Measurements from ENCODE around the gene CLPX.
A peak's percentile ranks its signal among the peaks of the same experiment; 100 is the strongest.
"Not testable (repeated sequence)": the region's sequence is repeated elsewhere in the genome, so short reads cannot be mapped to it uniquely, and the experiment has no call there.

The CLPX gene

DNA sequence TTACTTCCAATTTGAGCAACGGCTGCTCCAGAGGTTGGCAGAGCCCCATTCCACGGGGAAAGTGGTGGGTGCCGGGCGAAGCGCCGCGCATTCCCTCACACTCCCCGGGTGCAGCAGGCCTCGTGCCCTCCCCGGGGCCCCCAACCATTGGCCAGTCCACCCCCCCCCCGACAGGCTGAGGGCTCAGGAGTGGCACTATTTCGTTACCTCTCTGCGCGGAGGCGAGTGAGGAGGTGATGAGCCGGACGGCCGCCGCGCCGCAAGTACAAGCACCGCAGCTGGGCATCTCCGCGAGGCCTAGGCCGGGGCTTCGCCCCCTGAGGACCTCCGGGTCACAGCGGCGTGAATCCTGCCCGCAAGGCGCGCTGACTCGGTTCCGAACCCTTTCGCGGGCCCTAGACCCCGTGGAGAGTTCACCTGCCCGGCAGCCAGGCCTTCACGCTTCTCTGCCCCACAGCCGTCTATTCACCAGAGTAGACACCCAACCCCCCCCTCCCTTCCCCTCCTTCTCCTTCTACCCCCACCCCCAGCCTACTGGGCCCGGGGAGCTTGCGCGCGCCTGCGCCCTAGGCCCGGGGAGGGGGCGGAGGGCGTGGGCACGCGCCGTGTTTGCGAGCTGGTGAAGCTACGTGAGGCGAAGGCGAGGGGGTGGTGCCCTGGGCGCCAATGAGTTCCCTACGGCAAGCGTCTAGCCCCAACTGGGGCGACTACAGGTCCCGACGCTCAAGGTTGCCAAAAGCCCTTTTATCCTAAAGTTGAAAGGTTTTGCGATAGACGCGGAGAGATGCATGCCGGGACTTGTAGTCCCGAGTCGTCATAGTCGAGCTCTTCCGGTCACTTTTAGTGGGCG lies at the start of gene CLPX:
TSS of gene CLPX (minus strand) at position 475 of the 850 bp plus-strand sequence. CDS start at position 286, 189 bp downstream.
- DNase-seq = peak; percentile 93

- DNase-seq = no peak
Measured at GRCh38 chr15:65233696-65234095, 48.6 kb upstream of the CLPX start.

GRCh38 chr15:65232520-65232919 lies 47.4 kb upstream of the CLPX start:
- no peak for DNase-seq

GRCh38 chr15:65231306-65231705 lies 46.2 kb upstream of the CLPX start:
- DNase-seq = no peak

GRCh38 chr15:65226901-65227300 lies 41.8 kb upstream of the CLPX start:
- DNase-seq = not testable (repeated sequence)

- no peak for DNase-seq
Measured at GRCh38 chr15:65226221-65226620, 41.1 kb upstream of the CLPX start.

DNA sequence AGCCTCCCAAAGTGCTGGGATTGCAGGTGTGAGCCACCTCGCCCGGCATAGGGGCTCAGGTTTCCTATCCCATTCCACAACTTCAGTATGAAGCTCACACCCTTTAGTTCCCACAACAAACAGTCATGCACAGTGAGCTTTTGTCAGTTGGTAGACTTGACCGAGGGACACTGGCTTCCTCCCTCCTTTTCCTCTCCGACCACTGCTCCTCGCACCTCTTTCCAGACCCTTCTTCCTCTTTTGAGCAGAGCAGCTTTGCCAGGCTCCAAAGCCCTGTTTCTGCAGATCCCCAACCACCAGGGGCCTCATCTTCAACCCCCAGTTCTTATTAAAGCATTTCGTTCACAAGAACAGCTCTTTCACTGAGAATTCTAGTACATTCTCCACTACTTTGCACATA lies 38.9 kb upstream of the CLPX start:
- DNase-seq = no peak

DNA sequence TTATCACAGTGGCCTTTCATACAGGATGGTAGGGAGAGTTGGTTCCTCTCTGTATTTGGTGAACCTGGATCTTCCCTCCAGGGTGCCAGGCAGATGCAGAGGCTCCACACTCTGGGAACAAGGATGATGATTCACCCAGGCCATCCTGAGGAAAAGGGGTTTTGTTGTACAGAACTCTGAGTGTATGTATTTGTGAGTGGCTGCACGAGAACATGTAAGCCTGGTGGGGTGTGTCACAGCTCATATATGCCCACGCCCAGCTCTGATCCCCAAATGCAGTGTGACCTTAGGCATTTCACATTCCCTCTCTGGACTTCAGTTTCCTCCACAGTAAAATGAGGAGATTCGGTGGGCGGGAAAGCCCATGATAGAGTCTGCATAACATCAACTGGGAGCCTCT lies 37.7 kb upstream of the CLPX start:
- no peak for DNase-seq

DNA sequence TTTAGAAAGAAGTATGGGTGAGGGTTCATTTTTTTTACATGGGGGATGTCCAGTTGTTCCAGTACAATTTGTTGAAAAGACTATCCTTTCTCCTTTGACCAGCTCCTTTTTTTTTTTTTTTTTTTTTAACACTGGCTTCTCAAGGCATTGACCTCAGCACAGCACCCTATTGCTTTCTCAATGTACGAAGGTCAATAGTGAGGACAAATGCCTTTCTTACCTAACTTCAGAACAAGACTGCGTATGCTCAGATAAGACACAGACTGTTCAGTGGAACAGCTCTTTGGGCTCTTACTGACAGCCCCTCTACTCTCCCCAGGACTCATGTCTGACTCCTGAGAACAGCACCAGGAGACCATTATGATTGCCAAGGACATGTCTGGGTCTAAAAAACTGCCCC lies 36.6 kb upstream of the CLPX start:
- no peak for DNase-seq

DNA sequence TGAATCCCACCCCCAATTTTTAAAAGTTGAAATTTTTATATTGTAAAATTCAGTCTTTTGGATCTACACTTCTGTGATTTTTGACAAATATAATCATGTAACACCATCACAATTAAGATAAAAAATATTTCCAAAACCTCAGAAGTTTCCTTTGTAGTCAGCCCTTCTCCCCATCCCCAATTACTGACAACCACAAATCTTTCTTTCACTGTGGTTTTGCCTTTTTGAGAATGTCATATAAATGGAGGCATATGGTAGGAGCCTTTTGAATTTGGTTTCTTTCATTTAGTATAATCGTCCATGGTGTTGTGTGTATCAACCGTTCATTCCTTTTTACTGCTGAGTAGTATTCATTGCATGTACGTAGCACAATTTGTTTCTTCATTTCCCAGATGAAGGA lies 34.0 kb upstream of the CLPX start:
- DNase-seq = no peak

- DNase-seq = no peak
Measured at GRCh38 chr15:65217526-65218482, 32.7 kb upstream of the CLPX start.

DNA sequence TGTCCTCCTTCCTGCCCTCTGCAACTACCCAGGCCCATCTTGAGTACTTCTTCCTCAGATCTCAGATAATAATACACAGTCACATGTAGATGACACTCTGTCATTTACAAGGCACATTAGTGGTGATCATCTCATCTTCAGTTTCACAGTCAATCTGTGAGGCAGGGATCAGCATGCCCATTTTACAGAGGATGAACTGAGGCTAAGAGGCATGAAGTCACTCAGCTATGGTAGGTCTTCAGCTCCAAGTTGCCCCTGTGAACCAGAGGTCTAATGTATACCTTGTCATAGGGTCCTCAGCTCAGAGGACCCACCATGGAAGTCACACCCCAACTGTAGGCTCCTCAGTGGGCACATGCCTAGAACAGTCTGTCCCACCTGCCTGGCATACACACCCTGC lies 30.4 kb upstream of the CLPX start:
- DNase-seq = no peak

DNA sequence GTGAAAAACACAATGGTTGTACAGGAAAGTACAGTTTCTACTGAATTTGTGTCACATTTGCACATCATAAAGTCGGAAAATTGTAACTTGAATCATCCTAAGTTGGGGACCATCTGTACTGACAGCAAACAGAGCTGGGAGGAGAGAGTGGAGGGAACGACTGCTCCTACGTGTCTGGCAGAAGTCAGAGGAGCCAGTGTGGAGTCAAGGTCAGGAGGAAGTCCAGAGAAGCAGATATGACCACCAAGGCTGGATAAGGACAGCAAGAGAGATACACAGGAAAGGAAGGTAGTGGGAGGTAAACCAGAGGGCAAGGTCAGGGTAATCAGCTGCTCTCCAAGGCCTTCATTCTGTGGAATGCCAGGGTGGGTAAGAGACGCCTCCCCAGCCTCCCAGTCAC lies 28.9 kb upstream of the CLPX start:
- DNase-seq = no peak

GRCh38 chr15:65213241-65213640 lies 28.1 kb upstream of the CLPX start:
- DNase-seq = no peak

DNA sequence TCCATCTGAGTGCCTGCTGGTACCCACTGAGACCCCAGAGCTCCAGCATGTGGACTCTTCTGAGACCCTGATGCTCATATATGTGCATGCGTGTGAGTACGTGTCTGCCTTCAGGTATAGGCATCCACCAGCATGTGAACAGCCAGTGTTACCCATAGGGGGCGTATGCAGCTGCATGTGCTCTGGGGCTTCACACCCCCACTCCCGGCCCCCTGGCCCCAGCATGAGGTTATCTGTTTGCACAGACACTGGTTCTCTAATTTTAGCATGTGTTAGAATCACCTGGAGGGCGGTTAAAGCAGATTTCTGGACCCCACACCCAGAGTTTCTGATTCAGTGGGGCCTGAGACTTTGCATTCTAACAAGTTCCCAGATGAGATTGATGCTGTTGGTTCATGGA lies 27.0 kb upstream of the CLPX start:
- DNase-seq = peak; percentile 65

GRCh38 chr15:65211482-65211982 lies 26.4 kb upstream of the CLPX start:
- no peak for DNase-seq

- DNase-seq = no peak
Measured at GRCh38 chr15:65210770-65211481, 25.8 kb upstream of the CLPX start, which contains the start of gene CILP. CILP (minus strand) TSS chr15:65211473; CDS start chr15:65209755, 1,718 bp downstream.

DNA sequence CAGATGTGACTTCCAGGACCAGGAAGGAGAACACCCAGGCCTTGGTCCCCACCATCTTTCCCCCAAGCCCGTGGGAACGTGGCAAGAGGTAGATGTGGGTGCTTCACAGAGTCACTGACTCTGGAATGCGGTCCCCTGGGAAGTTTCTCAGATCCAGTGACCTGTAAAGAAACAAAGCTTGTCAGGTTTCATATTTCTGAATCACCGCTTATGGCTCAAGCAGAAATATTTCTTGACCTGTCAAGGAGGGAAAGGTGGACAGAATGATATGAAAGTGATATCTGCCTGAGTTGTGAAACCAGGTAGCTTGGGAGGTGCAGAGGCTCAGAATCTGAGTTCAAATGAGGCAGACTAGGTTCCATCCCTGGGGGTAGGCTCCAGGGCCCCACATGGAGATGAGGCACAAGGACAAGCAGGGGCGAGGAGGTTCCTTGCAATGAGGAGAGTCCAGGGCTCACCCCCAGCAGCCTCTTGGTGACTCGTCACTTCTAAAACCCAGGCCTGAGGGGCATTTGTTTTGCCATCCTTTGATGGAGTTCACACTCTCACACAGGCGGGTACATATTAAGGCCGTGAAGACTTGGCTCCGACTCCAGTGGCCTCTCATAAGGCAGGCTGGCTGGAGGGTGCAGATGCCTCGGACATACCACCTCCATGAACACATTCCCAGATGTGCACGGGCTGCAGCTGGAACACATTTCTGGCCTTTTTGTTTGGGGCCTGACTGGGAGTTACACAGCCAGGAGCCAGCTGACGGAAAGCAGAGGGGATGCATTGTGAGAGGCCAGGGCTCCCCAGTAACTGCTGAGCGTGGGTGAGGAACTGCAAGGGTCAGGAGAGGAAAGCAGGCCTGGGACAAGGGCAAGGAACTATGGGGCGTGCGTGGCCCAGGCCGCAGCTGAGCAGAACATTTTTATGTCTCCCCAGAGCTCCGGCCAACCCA lies 24.8 kb upstream of the CLPX start:
- DNase-seq = no peak

DNA sequence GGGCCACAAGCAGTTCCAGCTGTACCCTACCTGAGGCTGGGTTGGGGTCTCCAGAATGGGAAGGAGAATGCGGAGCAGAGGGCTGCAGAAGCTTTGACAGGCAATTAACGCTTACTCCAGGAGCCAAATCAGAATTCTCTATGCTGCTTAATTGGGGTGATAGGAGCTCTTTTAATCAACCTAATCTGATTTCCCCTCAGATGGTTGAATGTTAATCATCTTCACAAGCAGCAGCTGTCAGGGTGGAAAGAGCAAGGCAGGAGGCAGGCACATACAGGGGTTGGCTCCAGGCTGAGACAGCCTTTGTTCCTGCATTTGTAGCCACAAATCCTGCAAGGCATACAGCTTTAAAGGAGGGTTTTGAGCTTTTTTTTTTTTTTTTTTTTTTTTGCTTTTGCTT lies 23.5 kb upstream of the CLPX start:
- no peak for DNase-seq

DNA sequence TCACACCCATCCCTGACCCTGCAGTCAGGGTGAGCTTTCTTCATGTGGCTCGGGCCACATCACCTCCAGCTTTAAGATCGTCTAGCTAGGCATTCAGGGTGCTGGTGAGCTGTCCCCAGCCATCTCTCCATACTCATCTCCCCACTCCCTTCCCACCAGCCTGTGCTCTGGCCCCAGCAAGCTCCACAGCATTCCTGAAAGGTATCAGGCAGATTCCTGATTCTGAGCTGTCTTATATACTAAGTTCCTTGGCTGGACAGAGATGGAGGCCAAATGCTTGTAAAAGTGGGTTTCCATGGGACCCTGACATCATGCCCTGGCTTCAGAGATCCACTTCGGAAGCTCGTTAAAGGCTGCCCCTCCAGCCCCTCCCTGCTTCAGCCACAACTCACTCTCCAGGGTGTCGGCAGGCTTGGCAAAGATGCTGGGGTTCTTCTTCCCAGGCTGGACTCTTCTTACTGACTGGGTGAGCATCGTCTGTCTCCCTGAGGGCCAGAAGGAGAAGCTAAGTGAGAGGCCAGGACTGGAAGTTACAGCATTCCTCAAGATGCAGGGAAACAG lies 22.2 kb upstream of the CLPX start:
- no peak for DNase-seq

GRCh38 chr15:65206750-65207149 lies 21.6 kb upstream of the CLPX start:
- DNase-seq = no peak

Data from stimulated activated CD4-positive, alpha-beta T cell treated with anti-CD3 and anti-CD28 coated beads, Interleukin-1b, Interleukin-23, amount 100 ng/mL, for 48 hours (primary cell).